Embryonic facial prominence (tissue), 1 donor: ENCODE results near the gene EEF2.

Experiments
- DNase-seq: peaks from one replicate; pipeline ENCODE4 v3.0.0-alpha.2; 2016; ENCODE audit errors: extremely low spot score

The EEF2 gene

GRCh38 chr19:3984584-3984907, 717 bp downstream of the EEF2 start:
- DNase-seq = no peak

- DNase-seq = no peak
These were observed 1.2 kb downstream of the EEF2 start for GRCh38 chr19:3983936-3984583.

GRCh38 chr19:3983542-3983914, 1.7 kb downstream of the EEF2 start:
- no peak for DNase-seq

DNA sequence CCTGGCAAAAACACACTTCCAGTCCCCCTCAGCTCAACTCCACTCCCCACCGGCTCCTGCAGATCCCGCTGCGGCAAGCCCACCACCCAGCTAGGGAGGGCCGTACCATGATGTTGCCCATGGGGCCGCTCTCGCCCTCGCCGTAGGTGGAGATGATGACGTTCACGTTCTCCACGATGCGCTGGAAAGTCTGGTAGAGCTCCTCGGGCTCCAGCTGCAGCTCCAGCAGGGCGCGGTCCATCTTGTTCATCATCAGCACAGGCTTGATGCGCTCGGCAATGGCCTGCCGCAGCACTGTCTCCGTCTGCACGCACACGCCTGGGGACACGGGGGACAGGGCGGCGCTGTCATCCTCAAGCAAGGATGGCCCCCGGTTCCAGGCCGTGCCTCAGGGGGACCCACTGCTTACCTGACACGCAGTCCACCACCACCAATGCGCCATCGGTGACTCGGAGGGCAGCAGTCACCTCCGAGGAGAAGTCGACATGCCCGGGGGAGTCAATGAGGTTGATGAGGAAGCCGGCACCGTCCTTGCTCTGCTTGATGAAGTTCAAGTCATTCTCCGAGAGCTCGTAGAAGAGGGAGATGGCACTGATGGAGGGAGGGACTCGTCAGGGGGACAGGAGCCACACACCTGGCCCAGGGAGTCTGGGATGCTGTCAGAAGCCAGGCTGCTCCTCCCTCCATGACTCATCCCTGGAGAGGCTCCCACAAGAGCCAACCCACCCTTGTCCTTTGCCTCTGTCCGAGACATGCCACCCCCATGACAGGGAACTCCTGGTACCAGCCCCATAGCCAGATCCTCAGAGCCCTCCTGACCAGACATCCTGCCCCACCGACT, 2.3 kb downstream of the EEF2 start:
- no peak for DNase-seq

DNA sequence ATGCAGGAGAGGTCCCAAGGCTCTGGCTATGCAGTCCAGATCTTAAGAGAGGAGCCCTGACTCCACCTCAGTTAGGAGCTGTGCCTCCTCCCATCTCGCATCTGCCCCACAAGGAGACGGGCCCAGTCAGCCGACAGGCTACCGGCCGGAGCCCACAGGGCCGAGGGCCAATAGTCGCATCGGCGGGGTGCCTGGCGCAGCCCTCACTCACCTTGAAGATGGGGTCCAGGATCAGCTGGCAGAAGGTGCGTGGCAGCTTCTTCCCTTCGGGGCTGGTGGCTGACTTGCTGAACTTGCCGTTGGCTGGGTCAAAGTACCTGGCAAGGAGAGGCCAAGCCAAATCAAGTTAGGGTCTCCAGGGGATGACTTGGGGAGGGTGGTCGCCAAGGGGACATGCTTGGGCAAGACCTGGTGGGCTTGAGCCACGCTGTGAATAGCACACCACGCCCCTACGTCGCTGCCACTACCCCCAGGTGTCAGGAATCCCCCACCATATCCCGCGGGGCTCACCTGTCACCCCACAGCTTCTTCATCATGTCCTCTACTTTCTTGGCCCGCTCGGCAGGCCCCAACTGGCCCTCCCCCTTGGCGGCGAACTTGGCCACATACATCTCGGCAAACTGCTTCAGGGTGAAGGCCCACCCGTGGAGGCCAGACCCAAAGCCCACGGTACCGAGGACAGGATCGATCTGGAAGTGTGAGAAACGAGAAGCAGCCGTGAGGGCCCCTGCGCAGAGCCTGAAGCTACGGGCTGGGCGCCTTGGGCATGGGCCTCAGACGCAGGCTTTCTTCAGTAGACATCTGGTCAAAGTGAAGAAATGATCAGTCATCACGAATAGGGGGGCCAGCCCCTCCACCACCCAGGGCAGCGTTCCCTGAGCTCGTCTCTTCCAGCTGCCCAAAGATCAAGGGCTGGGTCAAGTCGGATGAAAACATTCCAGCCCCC, 3.3 kb downstream of the EEF2 start:
- DNase-seq = no peak

DNA sequence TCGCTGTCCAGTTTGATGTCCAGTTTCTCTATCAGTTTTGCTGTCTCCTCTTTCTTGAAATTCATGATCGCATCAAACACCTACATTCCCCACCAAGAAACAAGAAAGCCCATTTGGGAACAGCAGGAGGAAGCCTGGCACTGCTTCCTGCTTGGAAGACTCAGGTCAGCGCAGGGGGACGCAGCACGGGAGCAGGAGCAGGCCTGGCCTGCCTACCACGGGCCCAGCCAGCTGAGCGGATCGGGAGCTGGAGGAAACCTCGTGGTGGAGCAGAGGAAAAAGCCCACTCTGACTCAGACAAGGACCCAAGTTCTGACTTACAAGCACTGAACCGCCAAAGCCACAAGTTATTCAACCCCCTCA, 3.9 kb downstream of the EEF2 start:
- DNase-seq = no peak

DNA sequence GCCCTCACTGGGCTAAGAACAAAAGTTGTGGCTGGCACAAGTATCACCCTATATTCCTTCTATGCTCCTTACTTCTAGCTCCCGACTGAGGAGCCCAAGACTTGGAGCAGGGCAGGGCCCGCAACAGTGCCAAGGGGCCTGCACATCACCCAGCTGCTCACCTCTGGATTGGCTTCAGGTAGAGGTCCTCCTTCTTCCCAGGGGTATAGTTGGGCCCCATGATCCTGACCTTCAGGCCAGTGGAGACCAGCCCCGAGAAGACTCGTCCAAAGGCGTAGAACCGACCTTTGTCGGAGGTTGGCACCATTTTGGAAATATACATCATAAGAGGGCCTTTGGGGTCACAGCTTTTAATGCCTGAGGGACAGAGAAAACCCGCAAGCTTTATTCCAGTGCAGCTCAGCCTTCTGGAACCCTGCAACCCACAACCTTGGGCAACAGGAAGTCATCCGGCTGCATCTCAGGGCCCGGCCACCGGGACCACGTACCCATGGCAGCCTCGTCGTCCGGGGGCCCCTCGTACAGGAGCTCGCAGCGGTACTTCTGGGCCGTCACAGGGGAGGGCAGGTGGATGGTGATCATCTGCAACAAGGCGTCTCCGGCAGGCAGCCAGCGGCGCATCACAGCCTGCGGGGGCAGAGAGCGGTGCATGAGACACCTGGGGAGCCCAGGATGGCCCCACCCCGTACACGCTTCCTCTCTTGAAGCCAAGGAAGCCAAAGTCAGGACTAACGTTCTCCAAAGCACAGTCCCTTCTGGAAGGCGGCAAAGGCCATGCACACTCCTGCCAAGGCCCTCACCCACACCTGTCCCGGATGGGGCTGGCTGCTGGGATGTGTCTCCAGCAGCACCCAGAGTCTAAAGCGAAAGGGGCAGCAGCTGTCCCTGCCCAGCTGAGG, 4.7 kb downstream of the EEF2 start:
- no peak for DNase-seq

- DNase-seq = no peak
These were observed 5.5 kb downstream of the EEF2 start for GRCh38 chr19:3979674-3980352.

- no peak for DNase-seq
These were observed 6.0 kb downstream of the EEF2 start for GRCh38 chr19:3979289-3979673.

DNA sequence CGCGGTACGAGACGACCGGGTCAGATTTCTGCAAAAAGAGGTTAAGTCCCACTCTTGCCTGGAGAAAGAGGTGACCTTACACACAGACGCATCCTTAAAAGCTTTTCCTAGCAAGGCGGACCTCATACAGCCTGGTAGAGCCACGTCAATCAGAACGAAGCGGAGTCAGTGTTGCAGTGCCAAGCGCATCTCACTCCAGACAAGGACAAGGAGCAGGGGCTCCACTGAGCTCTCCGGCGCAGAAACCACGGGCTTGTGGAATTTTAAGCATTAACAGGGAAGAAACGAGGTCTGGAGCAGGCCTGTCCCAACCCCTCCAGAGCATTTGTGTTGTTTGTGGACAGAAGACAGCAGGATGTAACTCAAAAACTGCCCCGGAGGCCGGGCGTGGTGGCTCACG, 7.1 kb downstream of the EEF2 start:
- no peak for DNase-seq

GRCh38 chr19:3977242-3978143, 7.8 kb downstream of the EEF2 start:
- DNase-seq = no peak

DNA sequence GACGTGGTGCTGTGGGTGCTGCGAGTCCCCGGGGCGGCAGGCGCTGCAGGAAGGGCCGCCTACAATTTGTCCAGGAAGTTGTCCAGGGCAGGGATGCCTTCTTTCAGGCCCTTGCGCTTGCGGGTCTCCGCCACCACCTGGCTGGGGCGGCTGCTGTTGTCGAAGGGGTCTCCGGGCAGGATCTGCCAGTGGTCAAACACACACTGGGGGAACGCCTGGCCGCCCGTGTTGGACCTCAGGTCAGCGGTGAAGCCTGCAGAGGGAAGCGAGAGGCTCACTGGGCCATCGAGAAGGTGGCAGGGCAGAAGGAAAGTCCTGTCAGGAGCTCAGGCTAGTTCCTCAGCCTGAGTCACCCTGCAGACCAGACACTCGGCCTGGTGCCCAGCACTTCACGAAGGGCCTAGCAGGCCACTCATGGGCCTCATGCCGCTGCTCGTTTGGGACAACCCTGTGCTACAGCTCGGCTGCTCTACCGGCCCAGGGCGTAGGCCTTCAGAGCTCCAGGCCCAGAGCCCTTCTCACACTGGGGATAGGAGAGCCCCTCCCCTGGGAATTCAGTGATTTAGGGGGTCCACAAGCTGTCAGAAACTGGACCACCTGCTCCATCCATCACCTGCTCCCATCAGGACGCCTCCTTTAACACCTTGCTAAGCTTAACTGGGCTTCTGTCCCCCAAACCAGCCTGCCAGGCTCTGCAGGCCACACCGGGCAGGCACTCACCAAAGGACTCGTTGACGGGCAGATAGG, 8.6 kb downstream of the EEF2 start:
- no peak for DNase-seq

DNA sequence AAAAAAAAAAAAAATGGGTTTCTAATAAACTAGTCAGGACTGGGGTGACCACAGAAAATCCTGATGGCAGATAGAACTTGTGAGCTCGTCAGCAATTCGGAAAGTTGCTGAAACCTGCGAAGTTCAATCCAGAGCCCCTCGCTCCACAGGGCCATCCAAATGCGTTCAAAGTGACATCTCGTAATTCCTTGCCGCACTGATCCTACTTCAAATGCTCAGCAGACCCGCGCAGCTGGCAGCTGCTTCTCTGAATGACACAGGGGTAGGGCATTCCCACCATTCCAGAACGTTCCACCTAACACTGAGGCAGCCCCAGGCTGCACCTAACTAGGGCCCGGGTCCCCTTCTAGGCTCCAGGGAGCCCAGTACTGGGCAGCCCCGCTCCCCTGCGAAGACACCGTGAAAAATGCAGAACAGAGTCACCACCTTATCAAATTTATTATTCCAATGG, 9.6 kb downstream of the EEF2 start:
- DNase-seq = no peak

GRCh38 chr19:3975144-3975543, 10.1 kb downstream of the EEF2 start:
- DNase-seq = no peak

DNA sequence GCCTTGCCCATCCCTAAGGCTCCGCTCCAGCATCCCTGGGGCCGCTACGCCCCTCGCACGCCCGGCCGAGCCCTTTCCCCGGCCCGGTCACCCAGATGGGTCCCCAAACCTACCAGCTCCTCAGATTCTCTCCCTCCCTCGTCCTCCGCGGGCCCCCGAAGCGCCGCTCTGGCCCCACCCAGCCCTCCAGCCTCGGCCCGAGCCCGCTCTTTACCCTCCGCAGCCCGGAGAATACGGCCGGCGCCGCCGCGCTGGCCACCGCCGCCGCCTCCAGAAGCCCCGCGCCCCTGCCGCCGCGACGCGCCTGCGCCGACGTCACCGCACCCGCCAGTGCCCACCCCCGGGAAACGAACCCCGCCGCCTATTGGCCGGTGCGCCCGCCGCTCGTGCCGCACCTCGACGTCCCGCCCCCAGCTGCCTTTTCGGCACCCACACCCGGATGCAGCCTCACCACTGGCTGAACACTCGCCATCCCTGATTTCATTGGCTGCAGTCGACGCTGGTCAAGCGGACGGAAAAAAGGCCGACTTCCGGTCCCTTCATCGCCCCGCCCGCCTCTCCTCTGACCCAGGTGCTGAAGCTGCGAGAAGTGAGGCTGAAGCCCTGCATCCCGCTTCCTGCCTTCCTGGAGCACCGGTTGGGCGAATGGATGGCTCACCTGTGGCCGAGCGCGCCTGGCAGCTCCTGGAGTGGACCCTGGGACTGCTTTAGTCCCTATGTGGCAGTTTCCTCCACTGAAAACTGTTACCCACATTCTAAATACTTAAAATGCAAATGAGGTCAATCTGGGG, 14.3 kb downstream of the EEF2 start, which contains the start of gene DAPK3:
DAPK3 (minus strand) TSS at position 292 of the 791 bp plus-strand sequence. CDS start 1,364 bp downstream, outside the sequence.
- peak; percentile 92 for DNase-seq

DNA sequence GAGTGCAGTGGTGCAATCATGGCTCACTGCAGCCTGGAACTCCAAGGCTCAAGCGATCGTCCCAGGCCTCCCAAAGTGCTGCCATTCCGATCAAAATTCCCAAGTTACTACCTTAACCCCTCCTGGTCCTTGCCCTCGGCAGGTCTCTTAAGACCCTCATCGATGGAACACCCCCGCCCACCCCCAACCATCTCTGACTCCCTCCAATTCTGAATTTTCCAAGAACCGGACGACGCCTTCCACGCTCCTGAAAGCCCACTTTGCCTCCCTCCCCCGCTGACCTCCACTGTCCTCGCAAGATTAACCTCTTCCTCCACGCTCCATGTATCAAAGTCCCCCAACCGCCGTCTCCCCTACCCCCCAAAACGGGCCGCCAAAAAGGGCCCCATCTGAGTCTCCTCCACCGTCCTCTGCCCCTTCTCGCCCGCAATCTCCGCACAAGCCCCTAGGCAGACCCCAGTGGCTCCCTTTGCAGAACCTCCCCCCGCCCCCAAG, 14.9 kb downstream of the EEF2 start:
- no peak for DNase-seq

DNA sequence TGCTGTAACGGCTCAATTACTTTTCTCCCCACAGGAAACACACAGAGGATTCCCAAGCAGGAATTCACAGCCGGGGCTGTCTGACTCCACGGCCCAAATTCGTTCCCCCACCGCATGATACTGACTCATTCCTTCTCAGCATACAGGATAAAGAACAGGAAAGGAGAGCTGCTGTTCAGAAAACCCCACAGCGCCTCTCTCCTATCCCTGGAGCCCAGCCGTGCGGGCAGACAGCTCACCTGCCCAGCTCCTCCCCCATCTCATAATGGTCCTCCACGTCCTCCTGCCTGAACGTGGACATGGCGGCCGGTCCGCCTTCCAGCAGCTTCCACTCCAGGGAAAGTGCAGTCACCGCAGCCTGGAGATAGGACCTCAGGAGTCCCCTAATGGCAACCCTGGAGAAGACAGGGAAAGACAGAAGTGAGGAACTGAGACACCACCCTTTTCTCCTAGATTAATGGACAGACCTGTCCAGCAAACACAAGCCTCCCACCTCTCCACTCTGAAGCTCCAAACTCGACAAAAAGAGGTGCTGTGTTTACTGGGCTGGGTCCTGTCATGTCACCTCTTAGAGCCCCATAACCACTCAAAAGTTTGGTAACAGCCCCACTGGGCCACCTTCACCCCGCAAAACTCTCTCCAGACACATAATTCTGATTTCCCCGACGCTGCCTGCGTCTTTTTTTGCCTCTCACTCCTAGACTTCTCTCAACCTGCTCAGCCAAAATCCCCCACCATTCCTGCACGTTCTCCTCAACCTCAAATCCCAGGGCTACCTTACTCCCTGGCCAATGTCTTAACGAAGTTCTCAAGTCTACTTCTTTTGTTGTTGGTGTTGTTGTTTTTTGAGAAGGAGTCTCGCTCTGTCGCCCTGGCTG, 15.6 kb downstream of the EEF2 start:
- DNase-seq = no peak
